LNCAP (cell line): ENCODE measurements around the gene RNF223.

ENCODE experiments used
- TF ChIP-seq, protein P1 (sequence below): fragments of 450-650 bp; IDR thresholded peaks from 2 replicates; pipeline ENCODE4 v1.5.1; 2017; ENCODE audit warnings: mild to moderate bottlenecking

Gene RNF223

DNA sequence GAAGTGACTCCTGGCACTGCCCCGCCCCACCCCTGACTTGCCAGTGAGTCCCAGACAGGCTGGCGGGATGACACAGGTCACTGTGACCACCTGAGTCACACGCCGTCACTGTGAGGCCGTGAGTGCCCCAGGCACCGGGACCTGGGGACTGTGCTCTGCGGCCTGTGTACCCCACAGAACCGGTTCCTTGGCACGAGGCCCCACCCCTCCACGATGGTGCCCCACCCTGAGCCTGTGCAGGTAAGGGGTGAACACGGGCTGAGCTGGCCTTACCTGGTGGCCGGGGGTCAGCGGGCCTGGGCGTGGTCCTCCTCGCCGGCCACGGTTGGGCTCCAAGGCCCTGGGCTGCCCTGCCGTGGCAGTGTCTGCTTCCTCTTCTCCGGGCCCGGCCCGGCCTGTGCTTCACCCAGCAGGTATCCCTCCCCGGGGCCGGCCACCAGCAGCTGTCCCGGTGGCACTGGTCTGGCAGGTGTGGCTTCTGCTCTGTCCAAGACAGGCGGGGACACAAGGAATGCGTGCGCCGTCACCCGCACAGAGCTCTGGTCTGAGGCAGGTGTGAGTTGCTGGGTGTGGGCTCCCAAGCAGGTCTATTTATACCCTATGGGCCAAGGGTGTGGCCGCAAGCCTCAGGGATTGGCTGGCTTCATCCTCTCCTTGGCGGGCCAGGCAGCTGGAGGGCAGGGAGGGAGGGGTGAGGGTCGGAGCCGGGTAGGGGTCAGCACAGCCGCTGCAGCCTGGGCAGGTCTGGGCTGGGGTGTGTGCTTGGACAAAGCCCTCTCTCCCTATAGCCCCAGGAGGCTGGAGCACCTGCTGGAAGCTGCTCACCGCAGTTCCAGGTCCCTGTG, at the start of gene RNF223:
TSS of gene RNF223 (minus strand) at position 564 of the 845 bp plus-strand sequence. CDS start 1,740 bp downstream, outside the sequence.
- TF ChIP-seq, protein P1, sequence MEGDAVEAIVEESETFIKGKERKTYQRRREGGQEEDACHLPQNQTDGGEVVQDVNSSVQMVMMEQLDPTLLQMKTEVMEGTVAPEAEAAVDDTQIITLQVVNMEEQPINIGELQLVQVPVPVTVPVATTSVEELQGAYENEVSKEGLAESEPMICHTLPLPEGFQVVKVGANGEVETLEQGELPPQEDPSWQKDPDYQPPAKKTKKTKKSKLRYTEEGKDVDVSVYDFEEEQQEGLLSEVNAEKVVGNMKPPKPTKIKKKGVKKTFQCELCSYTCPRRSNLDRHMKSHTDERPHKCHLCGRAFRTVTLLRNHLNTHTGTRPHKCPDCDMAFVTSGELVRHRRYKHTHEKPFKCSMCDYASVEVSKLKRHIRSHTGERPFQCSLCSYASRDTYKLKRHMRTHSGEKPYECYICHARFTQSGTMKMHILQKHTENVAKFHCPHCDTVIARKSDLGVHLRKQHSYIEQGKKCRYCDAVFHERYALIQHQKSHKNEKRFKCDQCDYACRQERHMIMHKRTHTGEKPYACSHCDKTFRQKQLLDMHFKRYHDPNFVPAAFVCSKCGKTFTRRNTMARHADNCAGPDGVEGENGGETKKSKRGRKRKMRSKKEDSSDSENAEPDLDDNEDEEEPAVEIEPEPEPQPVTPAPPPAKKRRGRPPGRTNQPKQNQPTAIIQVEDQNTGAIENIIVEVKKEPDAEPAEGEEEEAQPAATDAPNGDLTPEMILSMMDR, result no peak

DNA sequence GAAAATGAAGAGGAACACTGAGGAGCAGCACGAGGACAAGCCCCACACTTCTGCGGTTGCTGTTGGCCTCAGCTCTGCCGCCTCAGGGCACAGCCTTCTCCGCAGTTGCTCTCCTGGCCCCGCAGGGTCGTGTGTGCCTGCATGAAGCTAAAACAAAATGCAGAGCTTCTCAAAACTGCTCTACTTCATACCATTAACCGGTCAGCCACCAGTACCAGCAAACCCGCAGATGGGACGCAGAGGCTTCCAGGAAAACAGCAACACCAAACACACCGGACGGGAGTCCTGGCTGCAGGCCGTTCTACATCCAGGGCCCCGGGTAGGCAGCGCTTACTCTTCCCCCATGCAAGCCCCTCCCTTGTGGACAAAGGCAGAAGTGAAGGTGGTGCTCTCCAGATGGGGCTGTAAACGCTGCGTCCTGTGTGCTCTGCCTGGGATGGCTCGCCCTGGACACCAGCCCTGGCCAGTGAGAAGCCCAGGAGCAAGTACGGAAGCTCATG, 48.9 kb upstream of the RNF223 start:
- TF ChIP-seq, protein P1, result no peak

DNA sequence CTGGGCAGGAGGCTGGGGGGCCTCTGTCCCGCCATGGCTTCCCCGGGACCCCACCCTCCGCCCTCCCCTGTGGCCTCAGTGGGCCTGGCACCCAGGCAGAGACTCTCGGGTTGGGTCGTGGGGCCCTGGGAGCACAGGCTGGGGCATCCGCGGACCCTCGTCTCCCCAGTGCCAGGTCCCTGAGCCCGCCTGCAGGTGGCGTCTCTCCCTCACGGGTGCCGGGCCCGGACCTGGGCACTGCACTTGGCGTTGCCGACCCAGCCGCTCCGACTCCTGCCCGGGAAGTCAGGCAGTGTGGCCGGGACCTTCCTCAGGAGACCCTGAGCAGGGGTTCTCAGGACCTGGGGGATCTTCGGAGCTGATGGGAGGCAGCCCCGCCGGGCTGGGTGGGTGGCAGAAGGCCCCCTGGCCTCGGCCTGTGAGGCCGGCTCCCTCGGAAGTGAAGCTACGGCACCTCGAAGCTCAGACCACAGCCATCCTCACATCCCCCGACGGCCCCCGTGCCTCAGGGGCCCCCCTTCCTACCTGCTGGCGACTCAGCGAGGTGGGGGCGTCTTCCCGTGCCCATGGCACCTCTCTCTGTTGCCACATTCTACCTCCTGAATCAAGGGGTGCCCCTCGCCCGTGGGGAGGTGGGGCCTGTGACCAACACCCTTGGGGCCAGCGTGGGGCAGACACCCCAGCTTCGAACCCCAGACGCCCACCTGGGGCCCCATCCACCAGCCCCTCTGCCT, 48.1 kb upstream of the RNF223 start:
- TF ChIP-seq, protein P1, result peak; percentile 93

DNA sequence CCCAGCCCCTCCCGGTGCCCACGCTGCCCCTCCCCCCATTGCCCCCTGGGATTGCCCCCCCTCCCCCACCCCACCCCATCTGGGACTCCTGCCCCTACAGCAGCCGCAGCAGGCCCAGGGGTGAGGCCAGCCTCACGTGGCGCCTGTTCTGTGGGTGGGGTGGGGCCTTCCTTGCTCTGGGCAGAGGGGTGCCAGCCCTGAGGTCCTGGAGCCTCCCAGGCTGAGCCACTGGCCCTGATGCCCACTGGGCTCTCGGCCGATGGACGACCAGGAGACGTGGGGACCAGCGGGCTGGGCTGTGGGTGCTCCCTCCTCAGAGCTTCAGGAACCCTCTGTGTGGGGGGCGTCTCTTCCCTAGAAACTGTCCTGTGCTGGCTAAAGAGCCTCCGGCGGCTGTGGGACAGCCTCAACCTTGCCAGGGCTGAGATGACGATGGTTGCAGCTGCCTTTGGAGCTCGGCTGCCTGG, 47.5 kb upstream of the RNF223 start:
- TF ChIP-seq, protein P1, result no peak

DNA sequence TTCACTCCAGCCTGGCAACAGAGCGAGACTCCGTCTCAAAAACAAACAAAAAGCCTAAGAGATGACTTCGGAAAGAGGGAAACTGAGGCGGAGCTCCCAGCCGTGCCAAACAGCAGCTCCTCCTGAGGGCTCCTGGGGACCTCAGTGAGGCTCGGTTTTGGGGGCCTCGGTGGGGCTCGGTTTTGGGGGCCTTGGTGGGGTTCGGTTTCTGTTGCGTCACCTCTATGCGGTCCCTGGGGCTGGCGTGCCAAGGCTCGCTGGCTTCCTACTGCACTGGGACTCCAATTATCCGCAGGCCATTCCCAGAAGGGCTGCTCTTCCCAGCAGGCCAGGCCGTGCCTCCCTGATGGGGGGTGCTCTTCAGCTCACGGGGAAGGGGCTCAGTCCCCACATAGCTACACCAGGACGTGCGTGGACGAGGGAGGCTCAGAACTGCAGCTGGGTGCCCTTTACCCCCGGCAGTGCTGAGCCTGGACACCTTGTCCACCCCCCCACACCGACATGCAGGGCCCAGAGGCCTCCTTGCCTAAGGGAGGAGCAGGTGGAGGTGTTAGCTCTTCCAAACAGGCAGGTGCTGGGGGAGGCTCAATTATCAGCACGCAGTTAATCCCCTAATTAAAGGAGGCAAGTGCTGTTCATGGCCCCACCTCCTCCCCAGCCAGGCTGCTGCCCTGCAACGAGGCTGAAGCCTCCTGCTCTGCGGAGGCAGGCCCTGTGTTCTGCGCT, 46.9 kb upstream of the RNF223 start:
- TF ChIP-seq, protein P1, result no peak

DNA sequence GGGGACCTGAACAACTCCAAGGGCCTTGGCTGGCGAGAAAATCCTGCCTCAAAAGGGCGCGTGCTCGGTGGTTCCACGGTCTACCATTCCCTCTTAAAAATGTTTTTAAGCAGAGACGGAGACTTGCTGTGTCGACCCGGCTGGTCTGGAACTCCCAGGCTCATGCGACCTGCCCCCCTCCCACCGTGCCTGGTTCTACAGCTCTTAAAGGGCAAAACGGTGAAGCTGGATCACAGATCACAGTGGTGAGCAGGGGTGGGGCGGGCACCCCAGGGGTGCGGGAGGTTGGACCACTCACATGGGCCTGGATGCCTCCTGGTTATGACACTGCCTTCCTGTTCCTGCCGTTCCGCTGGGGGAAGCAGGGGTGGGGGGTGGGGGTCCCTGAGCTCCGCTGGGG, 46.0 kb upstream of the RNF223 start:
- TF ChIP-seq, protein P1, result no peak

DNA sequence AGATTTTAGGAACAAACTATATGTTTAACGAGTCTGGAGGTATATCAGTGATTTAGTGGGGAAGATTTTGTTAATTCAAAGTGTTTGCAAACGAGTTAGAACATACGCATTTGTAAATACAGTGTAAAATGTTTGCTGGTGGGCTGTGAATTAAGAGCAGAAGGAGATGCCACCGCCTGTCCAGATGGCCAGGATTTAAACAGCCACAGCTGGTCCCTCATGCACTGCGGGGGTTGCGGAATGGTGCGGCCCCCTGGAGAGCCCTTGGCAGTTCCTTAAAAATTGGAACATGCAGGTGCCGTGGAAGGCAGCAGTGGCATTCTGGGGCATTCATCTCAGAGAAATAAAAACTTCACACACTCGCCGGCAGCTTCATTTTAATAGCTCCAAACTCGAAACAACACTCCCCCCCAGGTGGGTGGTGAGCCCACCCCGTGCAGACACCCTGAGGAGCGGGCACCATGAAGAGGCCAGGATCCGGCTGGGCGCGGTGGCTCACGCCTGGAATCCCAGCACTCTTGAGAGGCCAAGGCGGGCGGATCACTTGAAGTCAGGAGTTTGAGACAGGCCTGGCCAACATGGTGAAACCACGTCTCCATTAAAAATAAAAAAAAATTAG, 45.3 kb upstream of the RNF223 start:
- TF ChIP-seq, protein P1, result no peak
